Body of pancreas (tissue), 2 donors: ENCODE results near the gene PCDHB7. TPM values are rescaled to one million over a fixed set of nuclear protein-coding genes. Genes with fewer than 3 reads are reported as not detected.

ENCODE experiments used
- total RNA-seq, 2 donors: library from RNA; depleted of rRNA; stranded (reverse); fragments of >200 nt; gene quantifications; one replicate each; pipeline ENCODE4 v1.1.0, GENCODE V29; 2016

PCDHB7 gene
- total RNA-seq, 2 donors from 2014 or later: 0.52 TPM; not detected in 1

Other genes with a start within 250 kb of the PCDHB7 start
- 1 to 10 TPM; 1.8 to 4.0 TPM for gene PCDHAC1, start 246.3 kb upstream of the PCDHB7 start, total RNA-seq
- gene PCDHAC2, start 206.2 kb upstream of the PCDHB7 start, total RNA-seq: 1 to 10 TPM; 1.6 to 2.3 TPM
- gene PCDHB1, start 121.3 kb upstream of the PCDHB7 start, total RNA-seq: under 1 TPM; 0.26 to 0.66 TPM
- gene PCDHB2, start 78.0 kb upstream of the PCDHB7 start, total RNA-seq: 1 to 10 TPM; 1.8 to 2.0 TPM
- 1 to 10 TPM; 1.3 to 1.8 TPM for gene PCDHB3, start 72.2 kb upstream of the PCDHB7 start, total RNA-seq
- 1 to 10 TPM; 1.6 to 3.3 TPM for gene PCDHB4, start 50.8 kb upstream of the PCDHB7 start, total RNA-seq
- 10 to 100 TPM in 1 of 2 donors, 1 to 10 TPM in 1; 4.3 to 10.6 TPM for gene PCDHB5, start 37.4 kb upstream of the PCDHB7 start, total RNA-seq
- gene PCDHB6, start 22.6 kb upstream of the PCDHB7 start, total RNA-seq: 1 to 10 TPM in 1 of 2 donors, under 1 TPM in 1; 0.33 to 1.0 TPM
- gene PCDHB8, start 5.1 kb downstream of the PCDHB7 start, total RNA-seq: under 1 TPM; 0.33 to 0.52 TPM
- gene PCDHB16, start 9.7 kb downstream of the PCDHB7 start, total RNA-seq: 1 to 10 TPM; 2.1 to 4.6 TPM
- 10 to 100 TPM in 1 of 2 donors, under 1 TPM in 1; 0.78 to 19.8 TPM for gene PCDHB9, start 14.5 kb downstream of the PCDHB7 start, total RNA-seq
- 1 to 10 TPM; 1.3 to 2.3 TPM for gene PCDHB10, start 19.7 kb downstream of the PCDHB7 start, total RNA-seq
- 1 to 10 TPM; 4.4 to 4.9 TPM for gene PCDHB11, start 27.0 kb downstream of the PCDHB7 start, total RNA-seq
- 1 to 10 TPM; 2.0 to 3.4 TPM for gene PCDHB12, start 36.1 kb downstream of the PCDHB7 start, total RNA-seq
- gene PCDHB13, start 41.3 kb downstream of the PCDHB7 start, total RNA-seq: 1 to 10 TPM; 6.5 to 7.6 TPM
- gene PCDHB14, start 50.7 kb downstream of the PCDHB7 start, total RNA-seq: 1 to 10 TPM; 3.4 to 7.3 TPM
- gene PCDHB15, start 72.8 kb downstream of the PCDHB7 start, total RNA-seq: 1 to 10 TPM; 3.1 to 3.6 TPM
- gene SLC25A2, start 131.4 kb downstream of the PCDHB7 start, total RNA-seq: not detected
- 10 to 100 TPM; 28.7 to 32.2 TPM for gene TAF7, start 148.1 kb downstream of the PCDHB7 start, total RNA-seq
- gene PCDHGA1, start 157.9 kb downstream of the PCDHB7 start, total RNA-seq: under 1 TPM; 0.33 to 0.78 TPM
- gene PCDHGA2, start 166.1 kb downstream of the PCDHB7 start, total RNA-seq: 1 to 10 TPM; 2.0 to 2.9 TPM
- gene PCDHGA3, start 171.2 kb downstream of the PCDHB7 start, total RNA-seq: 10 to 100 TPM in 1 of 2 donors, 1 to 10 TPM in 1; 4.2 to 11.2 TPM
- gene PCDHGB1, start 177.5 kb downstream of the PCDHB7 start, total RNA-seq: 1 to 10 TPM; 3.9 to 6.9 TPM
- 10 to 100 TPM in 1 of 2 donors, 1 to 10 TPM in 1; 6.7 to 10.9 TPM for gene PCDHGA4, start 182.4 kb downstream of the PCDHB7 start, total RNA-seq
- gene PCDHGB2, start 187.3 kb downstream of the PCDHB7 start, total RNA-seq: 1 to 10 TPM; 2.3 to 9.3 TPM
- 1 to 10 TPM; 5.6 to 6.0 TPM for gene PCDHGA5, start 191.5 kb downstream of the PCDHB7 start, total RNA-seq
- gene PCDHGB3, start 197.6 kb downstream of the PCDHB7 start, total RNA-seq: 10 to 100 TPM in 1 of 2 donors, 1 to 10 TPM in 1; 4.2 to 10.2 TPM
- 10 to 100 TPM in 1 of 2 donors, 1 to 10 TPM in 1; 5.2 to 11.2 TPM for gene PCDHGA6, start 201.2 kb downstream of the PCDHB7 start, total RNA-seq
- 1 to 10 TPM; 5.2 to 7.6 TPM for gene PCDHGA7, start 210.1 kb downstream of the PCDHB7 start, total RNA-seq
- 1 to 10 TPM; 3.6 to 4.9 TPM for gene PCDHGB4, start 215.1 kb downstream of the PCDHB7 start, total RNA-seq
- 10 to 100 TPM in 1 of 2 donors, 1 to 10 TPM in 1; 4.2 to 10.2 TPM for gene PCDHGA8, start 220.0 kb downstream of the PCDHB7 start, total RNA-seq
- gene PCDHGB5, start 225.3 kb downstream of the PCDHB7 start, total RNA-seq: 10 to 100 TPM in 1 of 2 donors, 1 to 10 TPM in 1; 7.8 to 15.2 TPM
- 1 to 10 TPM; 4.9 to 8.2 TPM for gene PCDHGA9, start 230.1 kb downstream of the PCDHB7 start, total RNA-seq
- gene PCDHGB6, start 235.4 kb downstream of the PCDHB7 start, total RNA-seq: 1 to 10 TPM; 4.6 to 8.0 TPM
- 1 to 10 TPM; 5.3 to 5.4 TPM for gene PCDHGA10, start 240.3 kb downstream of the PCDHB7 start, total RNA-seq
- 1 to 10 TPM; 7.0 to 7.9 TPM for gene PCDHGB7, start 245.0 kb downstream of the PCDHB7 start, total RNA-seq
- gene PCDHGA11, start 248.4 kb downstream of the PCDHB7 start, total RNA-seq: 1 to 10 TPM; 4.9 to 6.9 TPM